ENCODE measurements around the gene NME4.
A peak's percentile ranks its signal among the peaks of the same experiment; 100 is the strongest.

Gene NME4

DNA sequence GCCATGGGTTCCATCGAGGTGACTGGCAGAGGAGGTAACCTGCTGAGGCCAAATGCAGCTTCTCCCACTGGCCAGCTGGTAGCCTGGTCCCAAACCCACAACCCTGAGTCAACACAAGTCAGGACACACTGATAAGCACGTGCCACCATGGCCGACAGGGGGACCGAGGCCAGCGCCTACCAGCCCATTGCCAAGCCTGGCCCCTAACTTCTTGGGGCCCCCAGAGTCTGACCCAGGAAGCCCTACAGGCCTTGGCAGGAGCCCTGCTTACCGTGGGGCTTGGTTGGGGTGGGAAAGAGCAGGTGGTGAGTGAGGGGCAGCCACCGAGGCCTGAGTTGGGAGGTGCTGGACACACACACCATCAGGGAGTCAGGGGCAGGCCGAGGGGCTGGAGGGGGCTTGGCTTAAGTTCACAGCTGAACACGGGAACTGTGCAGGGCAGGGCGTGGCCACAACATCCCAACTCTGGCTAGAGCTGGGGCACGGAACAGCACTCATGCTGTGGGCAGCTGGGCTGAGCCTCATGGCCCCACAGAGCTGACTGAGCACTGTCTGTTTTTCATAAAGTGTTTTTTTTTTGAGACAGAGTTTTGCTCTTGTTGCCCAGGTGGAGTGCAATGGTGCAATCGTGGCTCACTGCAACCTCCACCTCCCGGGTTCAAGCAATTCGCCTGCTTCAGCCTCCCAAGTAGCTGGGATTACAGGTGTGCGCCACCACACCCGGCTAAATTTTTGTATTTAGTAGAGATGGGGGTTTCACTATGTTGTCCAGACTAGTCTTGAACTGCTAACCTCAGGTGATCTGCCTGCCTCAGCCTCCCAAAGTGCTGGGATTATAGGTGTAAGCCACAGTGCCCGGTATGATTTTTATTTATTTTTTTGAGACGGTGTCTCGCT lies 32.2 kb upstream of the NME4 start:
- DNase-seq (ENCODE audit: insufficient read length) (no peak), FAIRE-seq (no peak)
- TF ChIP-seq POLR2A (IDR thresholded peaks at IDR 0.05; ENCODE audit: low read depth, low read length) (no peak), TAF1 (IDR thresholded peaks at IDR 0.05; ENCODE audit: borderline replicate concordance, low read depth, low read length) (no peak), POLR2AphosphoS5 (IDR thresholded peaks at IDR 0.05; ENCODE audit: low read depth, low read length) (no peak)

GRCh38 chr16:366476-366875 lies 30.5 kb upstream of the NME4 start:
- TF ChIP-seq TAF1 (IDR thresholded peaks at IDR 0.05; ENCODE audit: borderline replicate concordance, low read depth, low read length) (no peak), POLR2AphosphoS5 (IDR thresholded peaks at IDR 0.05; ENCODE audit: low read depth, low read length) (no peak), POLR2A (IDR thresholded peaks at IDR 0.05; ENCODE audit: low read depth, low read length) (no peak)
- no peak for FAIRE-seq
- DNase-seq (ENCODE audit: insufficient read length), result no peak

DNA sequence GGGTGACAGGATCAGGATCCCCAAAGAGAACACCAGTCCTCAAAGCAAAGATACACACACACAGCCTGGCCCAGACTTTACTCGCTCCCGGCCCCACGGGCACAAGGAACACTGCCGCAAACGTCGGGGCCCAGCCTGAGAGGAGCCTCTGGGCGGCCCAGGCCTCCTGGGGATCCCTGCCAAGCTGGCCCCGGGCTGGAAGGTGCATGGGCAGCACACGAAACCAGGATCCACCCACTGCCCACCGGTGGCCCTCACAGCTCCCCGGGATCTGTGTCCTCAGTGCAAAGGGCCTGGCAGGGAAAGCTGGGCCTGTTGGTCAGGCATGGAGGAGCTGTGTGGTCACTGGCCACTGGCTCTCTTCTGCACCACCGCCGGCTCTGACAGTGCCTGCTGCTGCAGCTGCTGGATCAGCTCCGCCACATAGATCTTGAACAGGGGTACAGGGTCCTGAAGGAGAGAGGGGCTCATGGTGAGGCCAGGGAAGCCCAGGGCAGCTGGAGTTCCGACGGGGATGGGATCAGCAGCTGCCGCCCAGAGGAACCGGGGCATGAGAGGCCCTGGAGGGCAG lies 29.6 kb upstream of the NME4 start:
- no peak for FAIRE-seq
- DNase-seq (ENCODE audit: insufficient read length), result no peak
- TF ChIP-seq TAF1 (IDR thresholded peaks at IDR 0.05; ENCODE audit: borderline replicate concordance, low read depth, low read length) (no peak), POLR2A (IDR thresholded peaks at IDR 0.05; ENCODE audit: low read depth, low read length) (no peak), POLR2AphosphoS5 (IDR thresholded peaks at IDR 0.05; ENCODE audit: low read depth, low read length) (no peak)

GRCh38 chr16:368388-369158 lies 28.4 kb upstream of the NME4 start:
- FAIRE-seq (no peak), DNase-seq (ENCODE audit: insufficient read length) (no peak)
- TF ChIP-seq POLR2AphosphoS5 (IDR thresholded peaks at IDR 0.05; ENCODE audit: low read depth, low read length) (no peak), TAF1 (IDR thresholded peaks at IDR 0.05; ENCODE audit: borderline replicate concordance, low read depth, low read length) (no peak), POLR2A (IDR thresholded peaks at IDR 0.05; ENCODE audit: low read depth, low read length) (no peak)

DNA sequence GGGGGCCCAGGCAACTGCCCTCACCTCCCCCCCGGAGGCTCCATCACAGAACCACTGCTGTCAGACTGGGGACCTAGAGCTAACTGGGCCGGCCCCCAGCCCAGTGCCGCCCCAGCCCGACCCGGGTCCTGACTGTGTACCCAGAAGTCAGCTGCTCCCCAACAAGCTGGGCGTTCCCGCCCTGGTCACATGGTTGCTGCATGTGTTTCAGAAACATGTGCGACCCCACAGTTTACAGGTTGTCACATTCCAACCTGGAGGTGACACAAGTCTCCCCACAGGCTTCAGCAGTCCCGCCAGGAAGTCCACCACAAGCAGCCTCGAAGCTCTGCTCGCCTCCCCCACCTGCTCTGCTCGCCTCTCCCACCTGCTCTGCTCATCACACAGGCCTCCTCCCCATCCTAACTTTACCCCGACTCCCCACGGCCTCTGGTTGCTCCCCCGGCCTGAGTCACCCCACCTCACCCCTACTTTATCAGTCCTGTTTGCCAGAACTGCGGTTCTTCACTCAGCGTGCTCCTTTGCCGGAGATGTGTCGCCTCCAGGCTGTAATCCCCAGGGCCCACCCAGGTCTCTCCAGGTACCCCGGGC lies 27.6 kb upstream of the NME4 start:
- TF ChIP-seq TAF1 (IDR thresholded peaks at IDR 0.05; ENCODE audit: borderline replicate concordance, low read depth, low read length) (no peak), POLR2AphosphoS5 (IDR thresholded peaks at IDR 0.05; ENCODE audit: low read depth, low read length) (no peak), POLR2A (IDR thresholded peaks at IDR 0.05; ENCODE audit: low read depth, low read length) (no peak)
- FAIRE-seq (peak; percentile 30), DNase-seq (ENCODE audit: insufficient read length) (no peak)

GRCh38 chr16:369866-370436 lies 27.0 kb upstream of the NME4 start:
- no peak for TF ChIP-seq TAF1 (IDR thresholded peaks at IDR 0.05; ENCODE audit: borderline replicate concordance, low read depth, low read length)
- no peak for TF ChIP-seq POLR2A (IDR thresholded peaks at IDR 0.05; ENCODE audit: low read depth, low read length)
- no peak for TF ChIP-seq POLR2AphosphoS5 (IDR thresholded peaks at IDR 0.05; ENCODE audit: low read depth, low read length)
- FAIRE-seq (no peak), DNase-seq (ENCODE audit: insufficient read length) (no peak)

- peak; percentile 98 for DNase-seq (ENCODE audit: insufficient read length)
- peak; percentile 99 for FAIRE-seq
- TF ChIP-seq POLR2A (IDR thresholded peaks at IDR 0.05; ENCODE audit: low read depth, low read length) (no peak), POLR2AphosphoS5 (IDR thresholded peaks at IDR 0.05; ENCODE audit: low read depth, low read length) (no peak), TAF1 (IDR thresholded peaks at IDR 0.05; ENCODE audit: borderline replicate concordance, low read depth, low read length) (no peak)
These were observed 26.6 kb upstream of the NME4 start, which contains the start of gene MRPL28 for GRCh38 chr16:370443-370842. MRPL28 (minus strand) TSS chr16:370538; CDS start chr16:370218, 320 bp downstream.

GRCh38 chr16:370979-371514 lies 26.0 kb upstream of the NME4 start:
- TF ChIP-seq TAF1 (IDR thresholded peaks at IDR 0.05; ENCODE audit: borderline replicate concordance, low read depth, low read length) (no peak), POLR2A (IDR thresholded peaks at IDR 0.05; ENCODE audit: low read depth, low read length) (no peak), POLR2AphosphoS5 (IDR thresholded peaks at IDR 0.05; ENCODE audit: low read depth, low read length) (no peak)
- DNase-seq (ENCODE audit: insufficient read length) (peak; percentile 60), FAIRE-seq (peak; percentile 60)

GRCh38 chr16:371515-372301 lies 25.3 kb upstream of the NME4 start:
- TF ChIP-seq TAF1 (IDR thresholded peaks at IDR 0.05; ENCODE audit: borderline replicate concordance, low read depth, low read length) (no peak), POLR2AphosphoS5 (IDR thresholded peaks at IDR 0.05; ENCODE audit: low read depth, low read length) (no peak), POLR2A (IDR thresholded peaks at IDR 0.05; ENCODE audit: low read depth, low read length) (no peak)
- FAIRE-seq, result no peak
- no peak for DNase-seq (ENCODE audit: insufficient read length)

Measured in GM12892 (cell line).